Liver (tissue), 3 donors: ENCODE results near the gene SYNPO2.

Source experiments
- EGR1 ChIP-seq, 2 donors: IDR thresholded peaks; 2 replicates each; pipeline ENCODE4 v1.6.1; 2016 to 2018; ENCODE audit warnings: antibody characterized with exemption in 2 of 2, low read depth in 2 of 2
- FOXA1 ChIP-seq: IDR thresholded peaks from 2 replicates; pipeline ENCODE4 v1.6.1; 2016; ENCODE audit warnings: antibody characterized with exemption
- JUND ChIP-seq, 2 donors: IDR thresholded peaks; 2 replicates each; pipeline ENCODE4 v1.6.1; 2016; ENCODE audit warnings: antibody characterized with exemption in 2 of 2
- RAD21 ChIP-seq, 2 donors: IDR thresholded peaks; 2 replicates each; pipeline ENCODE4 v1.6.1; 2016; ENCODE audit warnings: antibody characterized with exemption in 2 of 2, mild to moderate bottlenecking in 2 of 2
- TAF1 ChIP-seq: conservative IDR thresholded peaks from 2 replicates; pipeline ENCODE4 v1.6.1; 2016; ENCODE audit warnings: antibody characterized with exemption, mild to moderate bottlenecking
- TF ChIP-seq, protein P1 (sequence below): fragments of 150-350 bp; IDR thresholded peaks from 2 replicates; pipeline ENCODE4 v1.5.1; 2017; ENCODE audit warnings: improper control_type of control experiment, low read depth, low read length; ENCODE audit not compliant: missing input control
- TF ChIP-seq, protein P2 (sequence below): IDR thresholded peaks from 2 replicates; pipeline ENCODE4 v1.6.1; 2016; ENCODE audit warnings: antibody characterized with exemption
- TF ChIP-seq, protein P3 (sequence below): IDR thresholded peaks from 2 replicates; pipeline ENCODE4 v1.6.1; 2016; ENCODE audit warnings: antibody characterized with exemption, mild to moderate bottlenecking
- donor health status: healthy.
- donor health status: healthy.

DNA sequence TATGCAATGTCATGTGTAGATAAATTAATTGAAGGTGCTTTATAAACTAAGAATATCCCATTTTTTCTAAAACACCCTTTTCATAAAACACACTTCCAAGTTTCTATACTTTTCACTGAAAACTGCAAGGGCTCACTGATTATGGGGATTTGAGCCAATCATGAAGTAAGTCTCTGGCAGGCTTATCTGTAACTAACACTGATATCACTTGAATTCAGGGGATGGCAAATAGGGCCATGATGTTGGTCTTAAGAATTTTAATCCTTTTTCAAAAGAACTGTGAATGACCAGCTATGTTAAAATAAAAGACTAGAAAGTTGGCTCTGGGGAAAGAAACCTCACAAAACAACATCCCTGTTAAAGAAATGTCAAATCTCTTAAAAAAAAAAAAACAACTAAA, 39.8 kb upstream of the SYNPO2 start:
- TF ChIP-seq, protein P1, sequence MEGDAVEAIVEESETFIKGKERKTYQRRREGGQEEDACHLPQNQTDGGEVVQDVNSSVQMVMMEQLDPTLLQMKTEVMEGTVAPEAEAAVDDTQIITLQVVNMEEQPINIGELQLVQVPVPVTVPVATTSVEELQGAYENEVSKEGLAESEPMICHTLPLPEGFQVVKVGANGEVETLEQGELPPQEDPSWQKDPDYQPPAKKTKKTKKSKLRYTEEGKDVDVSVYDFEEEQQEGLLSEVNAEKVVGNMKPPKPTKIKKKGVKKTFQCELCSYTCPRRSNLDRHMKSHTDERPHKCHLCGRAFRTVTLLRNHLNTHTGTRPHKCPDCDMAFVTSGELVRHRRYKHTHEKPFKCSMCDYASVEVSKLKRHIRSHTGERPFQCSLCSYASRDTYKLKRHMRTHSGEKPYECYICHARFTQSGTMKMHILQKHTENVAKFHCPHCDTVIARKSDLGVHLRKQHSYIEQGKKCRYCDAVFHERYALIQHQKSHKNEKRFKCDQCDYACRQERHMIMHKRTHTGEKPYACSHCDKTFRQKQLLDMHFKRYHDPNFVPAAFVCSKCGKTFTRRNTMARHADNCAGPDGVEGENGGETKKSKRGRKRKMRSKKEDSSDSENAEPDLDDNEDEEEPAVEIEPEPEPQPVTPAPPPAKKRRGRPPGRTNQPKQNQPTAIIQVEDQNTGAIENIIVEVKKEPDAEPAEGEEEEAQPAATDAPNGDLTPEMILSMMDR: no peak
- TF ChIP-seq RAD21 (IDR thresholded peaks at IDR 0.05) (no peak), FOXA1 (no peak), JUND (IDR thresholded peaks at IDR 0.05) (no peak), TAF1 (no peak), EGR1 (IDR thresholded peaks at IDR 0.05; ENCODE audit: low read depth in 2 of 2) (no peak)
- TF ChIP-seq, protein P2, sequence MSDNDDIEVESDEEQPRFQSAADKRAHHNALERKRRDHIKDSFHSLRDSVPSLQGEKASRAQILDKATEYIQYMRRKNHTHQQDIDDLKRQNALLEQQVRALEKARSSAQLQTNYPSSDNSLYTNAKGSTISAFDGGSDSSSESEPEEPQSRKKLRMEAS: no peak
- TF ChIP-seq, protein P3, sequence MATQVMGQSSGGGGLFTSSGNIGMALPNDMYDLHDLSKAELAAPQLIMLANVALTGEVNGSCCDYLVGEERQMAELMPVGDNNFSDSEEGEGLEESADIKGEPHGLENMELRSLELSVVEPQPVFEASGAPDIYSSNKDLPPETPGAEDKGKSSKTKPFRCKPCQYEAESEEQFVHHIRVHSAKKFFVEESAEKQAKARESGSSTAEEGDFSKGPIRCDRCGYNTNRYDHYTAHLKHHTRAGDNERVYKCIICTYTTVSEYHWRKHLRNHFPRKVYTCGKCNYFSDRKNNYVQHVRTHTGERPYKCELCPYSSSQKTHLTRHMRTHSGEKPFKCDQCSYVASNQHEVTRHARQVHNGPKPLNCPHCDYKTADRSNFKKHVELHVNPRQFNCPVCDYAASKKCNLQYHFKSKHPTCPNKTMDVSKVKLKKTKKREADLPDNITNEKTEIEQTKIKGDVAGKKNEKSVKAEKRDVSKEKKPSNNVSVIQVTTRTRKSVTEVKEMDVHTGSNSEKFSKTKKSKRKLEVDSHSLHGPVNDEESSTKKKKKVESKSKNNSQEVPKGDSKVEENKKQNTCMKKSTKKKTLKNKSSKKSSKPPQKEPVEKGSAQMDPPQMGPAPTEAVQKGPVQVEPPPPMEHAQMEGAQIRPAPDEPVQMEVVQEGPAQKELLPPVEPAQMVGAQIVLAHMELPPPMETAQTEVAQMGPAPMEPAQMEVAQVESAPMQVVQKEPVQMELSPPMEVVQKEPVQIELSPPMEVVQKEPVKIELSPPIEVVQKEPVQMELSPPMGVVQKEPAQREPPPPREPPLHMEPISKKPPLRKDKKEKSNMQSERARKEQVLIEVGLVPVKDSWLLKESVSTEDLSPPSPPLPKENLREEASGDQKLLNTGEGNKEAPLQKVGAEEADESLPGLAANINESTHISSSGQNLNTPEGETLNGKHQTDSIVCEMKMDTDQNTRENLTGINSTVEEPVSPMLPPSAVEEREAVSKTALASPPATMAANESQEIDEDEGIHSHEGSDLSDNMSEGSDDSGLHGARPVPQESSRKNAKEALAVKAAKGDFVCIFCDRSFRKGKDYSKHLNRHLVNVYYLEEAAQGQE: no peak
